Measurements from ENCODE around the gene A4GNT. TPM values are rescaled to one million over a fixed set of nuclear protein-coding genes. Genes with fewer than 3 reads are reported as not detected.

The A4GNT gene
- total RNA-seq, 4 donors from 2014 or later: not detected

DNA sequence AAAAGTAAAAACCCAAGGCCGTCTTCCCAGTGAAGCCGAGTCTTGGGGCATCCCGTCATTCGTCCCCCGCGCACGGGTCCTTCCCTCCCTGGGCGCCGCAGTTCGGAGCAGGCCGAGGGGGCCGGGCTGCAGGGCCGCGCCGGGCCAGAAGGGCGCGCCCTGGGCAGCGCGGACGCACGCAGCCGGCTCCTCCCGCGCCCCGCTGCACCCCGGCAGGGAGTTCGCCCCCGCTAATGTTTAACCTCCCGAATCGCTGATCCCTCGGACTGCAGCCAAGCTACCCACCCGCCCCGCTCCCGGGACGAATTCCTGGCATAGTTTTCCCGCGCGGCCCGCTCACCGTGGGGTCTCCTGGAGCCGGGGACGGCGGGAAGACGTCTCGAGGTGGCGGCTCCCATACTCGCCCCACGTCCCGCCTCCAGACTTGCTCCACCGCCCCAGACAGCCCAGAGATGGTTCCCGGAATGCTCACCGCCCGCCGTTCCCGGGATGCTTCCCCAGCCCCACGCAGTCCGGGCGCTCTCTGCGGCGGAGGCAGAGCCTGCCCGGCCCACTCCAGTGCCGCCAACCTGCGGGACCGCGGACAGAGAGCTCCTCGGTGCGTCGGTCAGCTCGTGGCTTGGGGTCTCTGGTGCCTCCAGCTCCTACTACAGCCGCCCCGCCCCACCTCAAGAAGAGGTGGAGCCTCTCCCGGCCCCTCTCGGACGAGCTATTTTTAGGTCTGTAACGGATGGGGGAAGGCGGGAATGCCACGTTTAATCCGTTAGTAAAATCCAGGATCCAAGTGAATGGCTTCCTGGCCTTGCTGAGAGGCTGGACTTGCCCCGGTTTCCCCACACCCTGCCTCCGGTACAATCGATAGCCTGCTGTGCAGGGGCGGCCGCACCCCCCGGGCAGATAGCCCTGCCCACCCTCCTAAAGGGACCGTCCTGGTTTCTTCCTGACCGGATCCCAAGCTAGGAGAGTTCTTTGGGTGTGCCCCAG, 16.9 kb downstream of the A4GNT start, which contains the start of gene DZIP1L:
TSS of gene DZIP1L (minus strand) at position 621 of the 984 bp plus-strand sequence. CDS start 11,637 bp downstream, outside the sequence.
- Histone ChIP-seq H3K9me3 (no peaks in the 10 kb centered on the region), H3K4me1 (peaks cover 3 to 17% (median 7%) of the 10 kb centered on the region in 4 donors), H3K27ac (peak within 1 kb of the TSS; percentile 80 to 96 (median 86)), H3K36me3 (no peaks in the 10 kb centered on the region), H3K27me3 (peaks cover 14% of the 10 kb centered on the region), H3K4me3 (peak within 1 kb of the TSS; percentile 52 to 73 (median 66))
- intact Hi-C loops (cut with DNase I; ENCODE audit: low total_unique reads): no loop called here
- 4% methylated on average over 82 of the region's 86 CpGs; no CpG with 5 or more reads in 1 of the 2 donors for WGBS, 2 donors (ENCODE audit: low coverage in 1 of 2)
- peak in 2 of 3 donors; percentile 44 to 54 for TF ChIP-seq POLR2AphosphoS5 (IDR thresholded peaks at IDR 0.05)
- TF ChIP-seq, protein P1, sequence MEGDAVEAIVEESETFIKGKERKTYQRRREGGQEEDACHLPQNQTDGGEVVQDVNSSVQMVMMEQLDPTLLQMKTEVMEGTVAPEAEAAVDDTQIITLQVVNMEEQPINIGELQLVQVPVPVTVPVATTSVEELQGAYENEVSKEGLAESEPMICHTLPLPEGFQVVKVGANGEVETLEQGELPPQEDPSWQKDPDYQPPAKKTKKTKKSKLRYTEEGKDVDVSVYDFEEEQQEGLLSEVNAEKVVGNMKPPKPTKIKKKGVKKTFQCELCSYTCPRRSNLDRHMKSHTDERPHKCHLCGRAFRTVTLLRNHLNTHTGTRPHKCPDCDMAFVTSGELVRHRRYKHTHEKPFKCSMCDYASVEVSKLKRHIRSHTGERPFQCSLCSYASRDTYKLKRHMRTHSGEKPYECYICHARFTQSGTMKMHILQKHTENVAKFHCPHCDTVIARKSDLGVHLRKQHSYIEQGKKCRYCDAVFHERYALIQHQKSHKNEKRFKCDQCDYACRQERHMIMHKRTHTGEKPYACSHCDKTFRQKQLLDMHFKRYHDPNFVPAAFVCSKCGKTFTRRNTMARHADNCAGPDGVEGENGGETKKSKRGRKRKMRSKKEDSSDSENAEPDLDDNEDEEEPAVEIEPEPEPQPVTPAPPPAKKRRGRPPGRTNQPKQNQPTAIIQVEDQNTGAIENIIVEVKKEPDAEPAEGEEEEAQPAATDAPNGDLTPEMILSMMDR (IDR thresholded peaks at IDR 0.05): peak in 3 of 5 experiments; percentile 41 to 52 (median 49)
- no peak for TF ChIP-seq POLR2A (IDR thresholded peaks at IDR 0.05)
- TF ChIP-seq EP300 (IDR thresholded peaks at IDR 0.05; ENCODE audit: low read depth): no peak
- in situ Hi-C loops (cut with MboI; ENCODE audit: low pct_ligation_motif_present in 1 of 4, low pct_unique_long_range_greater_than_20kb in 1 of 4, low sequenced_read_pairs in 3 of 4): loop anchor here in 3 of 4 donors (5.0 to 10.0 kb wide), 2 partner anchors 48 to 50 kb away; no protein-coding TSS in a partner anchor
- DNase-seq: peak; percentile 37

DNA sequence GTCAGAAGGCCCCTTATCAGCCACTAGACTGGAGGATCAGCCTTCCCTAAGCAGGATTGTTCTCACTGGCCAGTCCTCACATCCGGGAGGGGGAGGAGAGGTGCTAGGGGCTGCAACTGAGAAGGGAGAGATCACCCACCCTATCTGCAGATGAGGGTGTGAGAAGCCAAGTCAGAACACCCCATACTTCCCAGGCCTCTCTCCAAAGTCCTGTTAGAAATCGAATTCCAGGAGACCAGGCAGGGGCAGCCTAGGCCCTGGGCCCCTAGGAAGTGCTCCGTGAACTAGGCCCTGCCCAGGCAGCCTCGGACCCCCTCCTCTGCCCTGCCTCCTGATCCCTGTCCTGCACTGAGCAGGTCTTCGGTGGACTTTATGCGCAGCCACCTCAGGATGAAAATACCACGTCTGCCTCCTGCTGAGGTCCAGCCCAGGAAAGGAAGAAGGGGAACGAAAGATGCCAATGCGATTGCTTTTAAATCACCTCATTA, 17.7 kb downstream of the A4GNT start:
- WGBS, 2 donors (ENCODE audit: low coverage in 1 of 2): 40 to 42% methylated on average over 1 to 8 of the region's 9 CpGs
- Histone ChIP-seq H3K4me3 (peak overlapping the region; percentile 52 to 73 (median 66)), H3K9me3 (no peaks in the 10 kb centered on the region), H3K27me3 (peaks cover 14% of the 10 kb centered on the region), H3K36me3 (no peaks in the 10 kb centered on the region), H3K4me1 (peaks cover 3 to 17% (median 7%) of the 10 kb centered on the region in 4 donors), H3K27ac (peak overlapping the region; percentile 80 to 96 (median 86))
- DNase-seq: no peak
- TF ChIP-seq POLR2A (IDR thresholded peaks at IDR 0.05): no peak
- no peak for TF ChIP-seq EP300 (IDR thresholded peaks at IDR 0.05; ENCODE audit: low read depth)
- no peak for TF ChIP-seq POLR2AphosphoS5 (IDR thresholded peaks at IDR 0.05)
- TF ChIP-seq, protein P1 (IDR thresholded peaks at IDR 0.05): no peak
- intact Hi-C loops (cut with DNase I; ENCODE audit: low total_unique reads) (no loop called here), in situ Hi-C loops (cut with MboI; ENCODE audit: low pct_ligation_motif_present in 1 of 4, low pct_unique_long_range_greater_than_20kb in 1 of 4, low sequenced_read_pairs in 3 of 4) (loop anchor here in 1 of 4 donors (10.0 kb wide), 1 partner anchor 50 kb away; no protein-coding TSS in a partner anchor)

DNA sequence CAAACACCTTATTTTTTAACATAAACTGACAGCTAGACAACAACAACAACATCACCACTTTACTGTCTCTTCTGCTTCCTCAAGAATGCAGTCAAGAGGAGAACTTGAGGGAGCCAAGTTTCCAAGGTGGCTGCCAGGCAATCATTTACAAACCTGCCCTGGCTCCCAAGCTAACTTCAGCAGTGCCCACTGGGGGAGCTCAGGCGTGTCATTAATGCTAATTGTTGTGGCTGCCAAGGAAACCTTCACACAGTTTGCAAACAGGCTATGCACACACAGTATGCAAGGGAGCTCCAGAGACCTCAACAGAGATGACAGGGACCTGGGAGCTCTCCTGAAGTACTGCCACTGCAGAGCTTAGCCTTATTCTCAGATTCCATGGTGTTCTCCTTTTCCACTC, 18.9 kb downstream of the A4GNT start:
- no peak overlapping the region for H3K27ac ChIP-seq
- DNase-seq: no peak
- TF ChIP-seq EP300 (IDR thresholded peaks at IDR 0.05; ENCODE audit: low read depth) (no peak), POLR2AphosphoS5 (IDR thresholded peaks at IDR 0.05) (no peak), POLR2A (IDR thresholded peaks at IDR 0.05) (no peak)
- TF ChIP-seq, protein P1 (IDR thresholded peaks at IDR 0.05): no peak
- H3K36me3 ChIP-seq: no peaks in the 10 kb centered on the region
- in situ Hi-C loops (cut with MboI; ENCODE audit: low pct_ligation_motif_present in 1 of 4, low pct_unique_long_range_greater_than_20kb in 1 of 4, low sequenced_read_pairs in 3 of 4): loop anchor here in 1 of 4 donors (10.0 kb wide), 1 partner anchor 49 kb away; no protein-coding TSS in a partner anchor
- peaks cover 3 to 17% (median 7%) of the 10 kb centered on the region in 4 donors for H3K4me1 ChIP-seq
- H3K27me3 ChIP-seq: peaks cover 14% of the 10 kb centered on the region
- intact Hi-C loops (cut with DNase I; ENCODE audit: low total_unique reads): no loop called here
- no peak overlapping the region for H3K4me3 ChIP-seq
- 47% methylated on average over 1 of the region's 1 CpG; no CpG with 5 or more reads in 1 of the 2 donors for WGBS, 2 donors (ENCODE audit: low coverage in 1 of 2)
- H3K9me3 ChIP-seq: no peaks in the 10 kb centered on the region

DNA sequence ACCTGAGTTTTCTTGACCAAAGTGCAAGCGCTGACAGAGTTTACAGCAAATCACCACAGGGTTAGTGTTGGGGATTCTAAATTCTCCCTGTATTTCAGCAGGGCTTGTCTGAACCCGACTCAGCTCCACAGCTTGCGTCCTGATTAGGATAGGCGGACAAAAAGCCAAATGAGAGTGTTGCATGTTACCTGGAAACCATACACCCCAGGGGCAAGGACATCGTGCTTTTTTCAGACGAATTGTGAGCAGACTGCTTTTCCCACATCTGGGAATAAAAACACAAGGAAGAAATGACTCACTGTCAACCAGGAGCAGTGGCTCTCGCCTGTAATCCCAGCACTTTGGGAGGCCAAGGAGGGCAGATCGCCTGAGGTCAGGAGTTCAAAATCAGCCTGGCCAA, 19.8 kb downstream of the A4GNT start:
- H3K27me3 ChIP-seq: peaks cover 14% of the 10 kb centered on the region
- in situ Hi-C loops (cut with MboI; ENCODE audit: low pct_ligation_motif_present in 1 of 4, low pct_unique_long_range_greater_than_20kb in 1 of 4, low sequenced_read_pairs in 3 of 4) (loop anchor here in 1 of 4 donors (10.0 kb wide), 1 partner anchor 48 kb away; no protein-coding TSS in a partner anchor), intact Hi-C loops (cut with DNase I; ENCODE audit: low total_unique reads) (no loop called here)
- H3K36me3 ChIP-seq: no peaks in the 10 kb centered on the region
- no peak overlapping the region for H3K27ac ChIP-seq
- H3K9me3 ChIP-seq: no peaks in the 10 kb centered on the region
- WGBS, 2 donors (ENCODE audit: low coverage in 1 of 2): 74 to 93% methylated on average over 3 to 8 of the region's 8 CpGs
- no peak overlapping the region for H3K4me3 ChIP-seq
- TF ChIP-seq, protein P1 (IDR thresholded peaks at IDR 0.05): no peak
- TF ChIP-seq POLR2AphosphoS5 (IDR thresholded peaks at IDR 0.05) (no peak), POLR2A (IDR thresholded peaks at IDR 0.05) (no peak), EP300 (IDR thresholded peaks at IDR 0.05; ENCODE audit: low read depth) (no peak)
- peaks cover 3 to 17% (median 7%) of the 10 kb centered on the region in 4 donors for H3K4me1 ChIP-seq
- no peak for DNase-seq
